SK-N-SH treated with all-trans-retinoic acid at 6 μM for 48 hours (cell line): ENCODE measurements around the gene SLC25A47.

Experiments
- CREB5 ChIP-seq: fragments of 250-450 bp; sonication (Bioruptor Pico); IDR thresholded peaks from 2 replicates; pipeline ENCODE4 v1.5.1; 2020; ENCODE audit warnings: low read depth, mild to moderate bottlenecking, moderate library complexity
- ISL1 ChIP-seq: fragments of 250-450 bp; sonication (Bioruptor Pico); IDR thresholded peaks from 2 replicates; pipeline ENCODE4 v2.1.2; 2022; ENCODE audit warnings: mild to moderate bottlenecking, moderate library complexity
- POU6F1 ChIP-seq: fragments of 250-450 bp; sonication (Bioruptor Pico); IDR thresholded peaks from 2 replicates; pipeline ENCODE4 v1.8.0; 2021; ENCODE audit warnings: low read depth, mild to moderate bottlenecking, moderate library complexity, borderline replicate concordance
- PPARA ChIP-seq: fragments of 250-450 bp; sonication (Bioruptor Pico); IDR thresholded peaks from 2 replicates; pipeline ENCODE4 v1.5.0; 2020; ENCODE audit warnings: mild to moderate bottlenecking, borderline replicate concordance
- SNAI2 ChIP-seq: fragments of 250-450 bp; sonication (Bioruptor Pico); IDR thresholded peaks from 2 replicates; pipeline ENCODE4 v1.5.0; 2020; ENCODE audit warnings: mild to moderate bottlenecking, moderate library complexity
- ZFP30 ChIP-seq: fragments of 450-650 bp; formaldehyde crosslinking; IDR thresholded peaks from 2 replicates; pipeline ENCODE4 v1.5.0; 2022; ENCODE audit warnings: mild to moderate bottlenecking, moderate library complexity

- no peak for TF ChIP-seq POU6F1 (CRISPR knock-in tag)
- TF ChIP-seq PPARA (CRISPR knock-in tag): no peak
- no peak for TF ChIP-seq SNAI2
- TF ChIP-seq CREB5 (CRISPR knock-in tag): no peak
- no peak for TF ChIP-seq ZFP30
- TF ChIP-seq ISL1 (CRISPR knock-in tag): no peak
These were observed 51.7 kb downstream of the SLC25A47 start for GRCh38 chr14:100374876-100375265.
